Astrocyte of the hippocampus (primary cell): ENCODE results near the gene PLCL2.

Experiments used
- DNase-seq: peaks from one replicate; pipeline ENCODE4 v3.0.0; 2011; ENCODE audit warnings: low read depth, low spot score

The PLCL2 gene

DNA sequence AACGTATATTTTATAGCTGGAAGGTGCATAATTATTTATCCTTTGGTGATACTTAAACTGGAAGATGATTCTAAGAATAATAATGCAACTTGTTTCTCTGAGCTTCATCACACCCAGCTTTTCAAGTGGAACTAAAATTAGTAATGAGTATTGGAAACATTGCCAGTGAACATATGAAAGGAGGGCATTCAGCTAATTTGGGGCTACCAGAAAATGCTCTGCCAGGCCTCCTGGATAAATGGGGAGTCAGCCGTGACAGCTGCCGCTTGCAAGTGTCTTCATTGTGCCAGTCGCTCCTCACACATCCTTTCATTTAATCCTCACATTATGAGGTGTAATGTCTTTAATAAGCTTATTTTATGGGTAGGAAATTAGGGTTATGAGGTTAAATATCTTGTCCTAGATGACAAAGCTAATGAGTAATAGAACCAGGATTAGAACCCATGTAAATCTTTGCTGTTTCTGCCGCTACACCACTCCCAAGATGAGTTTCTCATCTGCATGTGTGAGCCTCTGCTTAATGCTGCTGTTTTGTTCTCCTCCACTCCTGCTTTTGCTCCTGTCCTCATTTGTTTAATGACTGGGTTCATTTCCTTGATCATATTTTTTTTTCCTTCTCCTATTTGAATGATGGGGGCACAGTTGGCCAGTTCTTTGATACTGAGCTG, 155.7 kb downstream of the PLCL2 start:
- no peak for DNase-seq

DNA sequence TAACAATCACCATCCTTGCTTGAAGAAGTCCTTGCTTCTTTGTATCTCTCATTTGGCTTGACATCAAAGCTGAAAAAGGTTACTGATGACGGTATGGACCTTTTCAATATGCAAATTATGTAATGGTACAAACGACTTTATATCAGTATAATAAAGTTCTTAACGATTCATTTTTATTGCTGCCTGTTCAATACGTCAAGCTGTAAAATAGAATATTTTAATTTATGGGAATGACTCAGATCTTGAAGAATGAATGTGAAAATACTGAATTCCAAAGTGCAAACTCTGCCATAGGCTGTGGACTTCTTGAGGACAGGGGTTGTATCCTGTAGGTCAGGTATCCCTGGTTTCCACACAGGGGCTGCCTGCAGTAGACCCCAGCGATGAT, 156.2 kb downstream of the PLCL2 start:
- DNase-seq, result peak; percentile 36

DNA sequence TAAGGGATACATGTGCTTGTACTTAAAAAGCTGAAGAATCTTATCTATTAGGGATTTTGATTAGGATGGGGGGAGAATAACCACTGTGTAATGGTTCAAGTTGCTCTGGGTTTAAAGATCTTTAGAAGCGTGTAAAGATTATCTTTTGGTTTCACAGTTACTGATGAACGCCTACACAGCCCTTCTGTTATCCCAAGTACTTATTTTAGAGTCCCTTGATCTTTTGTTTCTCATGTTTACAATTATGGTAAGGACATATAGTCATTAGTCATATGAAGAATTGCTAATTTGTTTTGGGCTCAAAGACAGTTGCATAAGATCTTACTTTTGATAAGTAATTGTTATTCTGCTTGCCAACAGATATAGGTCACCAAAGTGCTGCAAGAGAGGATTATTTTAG, 160.1 kb downstream of the PLCL2 start:
- DNase-seq, result no peak

DNA sequence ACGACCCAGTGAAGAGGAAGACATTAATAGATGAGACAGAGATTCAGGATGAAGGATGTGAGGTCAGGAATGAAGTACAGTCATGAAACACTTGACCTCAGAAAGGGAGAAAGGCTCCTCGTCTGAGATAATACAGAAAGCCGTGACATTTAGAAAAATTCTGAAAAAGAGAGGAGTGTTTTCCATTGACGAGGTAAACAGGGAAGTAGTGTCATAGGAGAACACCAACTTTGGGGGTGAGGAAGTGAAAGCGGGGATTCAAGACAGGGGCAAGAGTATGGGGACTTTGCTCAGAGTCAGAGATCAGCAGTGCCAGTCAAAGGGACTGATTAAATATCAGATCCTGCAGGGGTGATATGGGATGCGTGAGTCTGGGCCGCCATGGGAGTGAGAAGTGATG, 160.9 kb downstream of the PLCL2 start:
- no peak for DNase-seq

DNA sequence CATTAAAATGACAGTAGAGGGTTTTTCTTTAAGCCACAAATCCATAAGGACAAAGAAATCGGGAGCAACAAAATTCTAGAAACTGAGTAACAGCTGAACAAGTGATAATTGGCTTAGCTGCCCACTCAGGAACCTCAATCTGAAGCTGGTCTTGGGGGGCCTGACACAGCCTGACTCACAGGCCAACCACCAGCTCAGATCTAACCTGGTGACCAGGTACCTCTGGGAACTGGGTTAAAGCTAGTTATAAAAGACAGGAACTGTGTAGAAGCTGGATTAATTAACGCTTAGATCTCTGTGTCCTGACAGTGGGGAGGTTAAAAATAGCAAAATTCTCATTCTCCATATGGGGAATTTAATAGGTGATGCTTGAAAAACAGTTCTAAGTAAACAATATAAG, 161.9 kb downstream of the PLCL2 start:
- no peak for DNase-seq

DNA sequence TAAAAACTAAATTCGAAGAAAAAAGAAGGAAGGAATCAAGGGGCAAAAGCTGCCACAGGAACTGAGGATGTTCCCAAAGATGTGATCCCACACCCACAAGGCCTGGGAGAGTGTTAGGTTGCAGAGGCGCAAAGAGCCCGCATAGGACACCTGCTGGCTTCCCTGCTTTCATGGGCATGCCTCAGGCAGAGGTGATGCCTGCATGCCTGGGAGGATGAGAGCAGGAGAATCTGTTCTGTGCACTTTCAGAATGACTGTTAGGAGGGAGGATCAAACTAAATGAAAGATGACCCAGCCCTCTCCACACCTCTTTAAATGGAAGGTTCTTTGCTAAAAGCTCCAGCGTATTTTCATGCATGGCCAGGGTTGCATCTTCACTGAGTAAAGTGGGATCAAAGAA, 162.4 kb downstream of the PLCL2 start:
- no peak for DNase-seq

DNA sequence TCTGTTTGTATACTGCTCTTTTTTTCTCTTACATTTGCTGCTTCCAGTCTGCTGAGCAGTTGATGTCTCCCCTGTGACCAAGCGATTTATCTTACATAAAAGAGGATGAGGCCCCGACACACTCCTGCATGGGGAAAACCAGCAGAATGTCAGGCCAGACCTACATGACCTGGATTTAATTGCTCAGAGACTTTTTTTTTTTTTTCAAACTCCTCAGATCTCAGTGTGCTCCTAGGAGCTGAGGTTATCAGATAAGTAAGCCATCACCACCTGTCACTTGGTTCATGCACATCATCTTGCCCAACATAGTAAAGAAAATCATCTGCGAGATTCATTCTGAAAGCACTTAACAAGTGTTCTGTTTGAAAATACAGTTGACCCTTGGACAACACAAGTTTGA, 163.1 kb downstream of the PLCL2 start:
- no peak for DNase-seq

DNA sequence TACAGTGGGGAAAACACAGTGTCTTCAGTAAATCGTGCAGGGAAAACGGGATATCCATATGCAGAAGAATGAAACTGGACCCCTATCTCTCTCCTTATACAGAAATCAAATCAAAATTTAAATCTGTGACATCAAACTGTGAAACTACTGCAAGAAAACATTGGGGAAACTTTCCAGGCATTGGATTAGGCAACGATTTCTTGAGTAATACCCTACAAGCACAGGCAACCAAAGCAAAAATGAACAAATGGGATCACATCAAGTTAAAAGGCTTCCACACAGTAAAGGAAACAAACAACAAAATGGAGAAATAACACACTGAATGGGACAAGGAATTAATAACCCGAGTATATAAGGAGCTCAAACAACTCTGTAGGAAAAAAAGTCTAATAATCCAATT, 165.3 kb downstream of the PLCL2 start:
- no peak for DNase-seq

DNA sequence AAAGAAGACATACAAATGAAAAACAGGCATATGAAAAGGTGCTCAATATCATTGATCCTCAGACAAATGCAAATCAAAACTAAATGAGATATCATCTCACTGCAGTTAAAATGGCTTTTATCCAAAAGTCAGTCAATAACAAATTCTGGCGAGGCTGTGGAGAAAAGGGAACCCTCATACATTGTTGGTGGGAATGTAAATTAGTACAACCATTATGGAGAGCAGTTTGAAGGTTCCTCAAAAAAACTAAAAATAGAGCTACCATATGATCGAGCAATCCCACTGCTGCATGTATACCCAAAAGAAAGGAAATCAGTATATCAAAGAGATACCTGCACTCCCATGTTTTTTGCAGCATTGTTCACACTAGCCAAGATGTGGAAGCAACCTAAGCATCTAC, 165.8 kb downstream of the PLCL2 start:
- DNase-seq, result no peak

DNA sequence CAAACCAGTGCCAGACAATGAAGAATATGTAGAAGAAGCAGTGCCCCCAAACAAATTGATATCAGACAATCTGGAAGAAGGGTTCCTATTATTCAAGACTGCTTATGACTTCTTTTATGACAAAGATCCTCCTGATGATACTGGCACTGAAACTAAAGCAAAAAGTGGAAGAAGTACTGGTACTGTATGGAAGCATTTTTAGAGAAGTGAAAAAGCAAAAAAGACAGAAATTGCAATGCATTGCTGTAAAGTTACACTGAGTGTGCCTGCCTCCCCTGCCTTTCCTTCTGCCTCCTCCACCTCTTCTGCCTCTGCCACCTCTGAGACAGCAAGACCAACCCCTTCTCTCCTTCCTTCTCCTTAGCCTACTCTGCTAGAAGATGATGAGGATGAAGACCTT, 167.6 kb downstream of the PLCL2 start:
- no peak for DNase-seq

DNA sequence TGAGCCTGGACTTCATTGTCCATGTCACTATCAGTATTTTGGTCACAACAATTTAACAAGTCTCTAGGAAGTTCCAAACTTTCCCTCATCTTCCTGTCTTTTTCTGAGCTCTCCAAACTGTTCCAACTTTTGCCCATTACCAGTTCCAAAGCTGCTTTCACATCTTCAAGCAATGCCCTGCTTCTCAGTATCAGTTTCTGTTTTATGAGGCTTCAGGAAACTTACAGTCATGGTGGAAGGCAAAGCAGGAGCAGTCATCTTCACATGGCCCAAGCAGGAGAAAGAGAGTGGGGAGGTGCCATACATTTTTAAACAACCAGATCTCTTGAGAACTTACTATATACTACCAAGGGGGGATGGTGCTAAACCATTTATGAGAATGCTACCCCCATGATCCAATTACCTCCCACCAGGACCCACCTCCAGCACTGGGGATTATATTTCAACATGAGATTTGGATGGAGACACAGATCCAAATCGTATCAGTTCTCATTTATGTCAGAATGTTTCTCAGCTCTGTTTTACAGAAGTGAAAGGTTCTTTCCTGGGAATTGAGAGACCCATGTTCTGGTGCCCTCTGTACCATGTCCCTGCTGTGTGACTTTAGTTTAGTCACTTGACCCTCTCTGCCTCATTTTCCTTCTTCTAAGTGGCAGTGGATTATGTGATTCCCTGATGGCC, 169.7 kb downstream of the PLCL2 start:
- DNase-seq, result no peak

DNA sequence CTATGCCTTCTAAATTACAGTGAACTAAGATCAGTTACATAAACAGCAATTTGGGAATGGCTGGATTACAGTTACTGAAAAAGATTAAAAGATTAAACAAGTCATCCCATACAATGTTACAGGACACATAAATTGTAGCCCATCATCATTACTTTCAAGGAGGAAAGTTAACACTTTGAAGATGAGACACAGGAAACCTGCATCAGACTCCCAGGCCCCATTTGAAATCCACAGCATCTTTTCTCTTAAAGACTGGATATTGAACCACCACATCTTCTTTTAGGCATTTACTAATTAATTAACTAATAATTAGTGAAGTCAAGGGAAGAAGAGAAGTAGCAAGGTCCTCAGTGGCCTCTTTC, 170.2 kb downstream of the PLCL2 start:
- DNase-seq, result no peak

DNA sequence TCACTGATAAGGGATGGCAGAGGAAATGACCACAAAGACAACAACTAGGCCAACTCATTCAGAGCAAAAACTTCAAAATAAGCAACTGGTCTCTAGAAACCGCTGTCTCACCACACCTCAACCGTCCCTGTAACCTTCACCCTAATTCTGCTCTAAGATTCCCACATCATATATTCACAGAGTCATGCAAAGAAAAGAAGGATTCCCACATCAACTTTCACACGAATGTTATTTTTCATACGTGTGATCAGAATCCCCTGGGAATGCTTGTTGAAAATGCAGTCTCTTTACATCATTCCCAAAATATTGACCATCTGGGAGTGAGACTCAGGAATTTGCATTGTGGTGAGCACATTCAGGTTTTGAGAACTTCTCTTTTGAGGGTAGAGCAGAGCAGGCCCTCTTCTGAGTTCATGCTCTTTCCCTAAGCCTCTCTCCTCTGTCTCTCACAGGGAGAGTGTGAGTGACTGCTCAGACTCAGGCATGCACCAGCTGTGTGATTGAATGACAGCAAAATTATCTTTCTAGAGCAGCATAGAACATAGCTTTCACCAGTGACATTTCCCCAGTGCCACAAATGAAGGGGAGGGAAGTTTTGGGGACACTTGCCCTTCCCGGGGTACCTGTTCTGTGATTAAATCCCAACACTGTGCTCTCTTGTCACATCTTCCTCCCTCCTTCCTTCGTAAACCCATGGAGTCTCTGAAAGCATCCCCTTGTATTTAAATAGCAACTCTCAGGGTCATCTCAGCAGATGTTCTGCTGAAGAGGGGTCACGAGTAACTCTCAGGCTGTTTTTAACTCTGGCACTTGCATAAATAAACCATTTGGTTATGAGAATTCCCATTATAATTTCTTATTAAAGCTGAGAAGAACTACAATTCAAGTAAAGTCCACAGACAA, 170.9 kb downstream of the PLCL2 start:
- DNase-seq, result no peak

DNA sequence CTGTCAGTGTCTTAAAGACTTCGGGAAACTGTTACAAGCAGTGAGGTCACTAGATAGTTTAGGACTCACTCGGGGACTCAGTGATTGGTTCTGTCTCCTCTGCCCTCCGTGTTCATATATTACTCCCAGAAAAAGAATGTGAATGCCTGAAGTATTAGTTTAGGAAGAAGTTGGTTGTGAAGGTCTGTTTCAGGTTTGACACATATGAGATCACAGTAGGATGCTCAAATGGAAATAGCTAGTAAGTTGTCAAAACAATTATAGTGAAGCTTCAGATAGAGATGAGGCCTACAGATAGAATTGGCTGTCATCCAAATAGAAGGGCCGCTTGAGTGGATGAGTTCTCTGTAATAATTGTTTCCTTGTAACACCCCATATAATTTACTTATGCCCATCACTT, 172.6 kb downstream of the PLCL2 start:
- DNase-seq, result no peak

DNA sequence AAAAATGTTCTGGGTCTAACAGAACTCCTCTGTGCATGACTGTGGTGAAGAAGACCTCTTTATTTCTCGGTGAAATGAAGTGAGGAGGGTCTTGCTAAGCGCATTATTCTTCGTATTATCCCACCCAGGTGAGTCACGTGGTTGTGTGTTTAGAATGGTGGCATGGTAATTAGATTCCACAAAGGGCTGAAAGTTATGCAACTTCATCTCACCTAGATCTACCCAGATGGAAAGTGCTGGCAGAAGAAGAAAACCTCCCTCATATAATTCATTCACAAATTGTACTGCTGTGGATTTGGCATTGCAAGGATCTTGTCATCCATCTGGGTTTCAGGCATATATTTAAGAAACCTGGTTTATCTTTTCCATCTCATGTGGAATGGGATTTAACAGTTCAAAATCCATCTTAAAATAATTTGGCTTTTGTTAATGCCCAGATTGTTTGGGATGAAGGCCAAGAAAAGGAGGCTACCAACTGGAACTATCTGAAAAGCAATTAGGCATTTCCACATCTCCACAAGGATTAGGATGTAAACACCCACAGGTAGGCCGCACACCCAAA, 175.3 kb downstream of the PLCL2 start:
- no peak for DNase-seq

DNA sequence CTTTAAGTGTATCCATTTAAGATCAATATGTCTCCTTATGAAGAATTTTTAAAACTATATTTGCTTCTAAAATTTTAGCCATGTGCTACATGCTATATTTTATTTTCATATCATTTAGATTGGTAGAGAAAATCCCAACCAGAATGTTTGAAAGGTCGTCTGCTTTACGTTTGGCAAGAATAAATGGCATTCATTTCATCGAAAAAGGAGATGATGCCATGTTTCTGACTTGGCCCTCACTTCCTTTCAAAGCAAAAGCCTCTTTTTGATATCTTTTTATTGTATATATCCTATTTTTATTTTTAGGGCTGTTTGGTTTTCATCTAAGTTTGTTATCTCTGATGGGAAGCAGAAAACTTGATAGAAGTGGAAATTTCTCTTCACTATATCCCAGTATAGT, 176.2 kb downstream of the PLCL2 start:
- no peak for DNase-seq

DNA sequence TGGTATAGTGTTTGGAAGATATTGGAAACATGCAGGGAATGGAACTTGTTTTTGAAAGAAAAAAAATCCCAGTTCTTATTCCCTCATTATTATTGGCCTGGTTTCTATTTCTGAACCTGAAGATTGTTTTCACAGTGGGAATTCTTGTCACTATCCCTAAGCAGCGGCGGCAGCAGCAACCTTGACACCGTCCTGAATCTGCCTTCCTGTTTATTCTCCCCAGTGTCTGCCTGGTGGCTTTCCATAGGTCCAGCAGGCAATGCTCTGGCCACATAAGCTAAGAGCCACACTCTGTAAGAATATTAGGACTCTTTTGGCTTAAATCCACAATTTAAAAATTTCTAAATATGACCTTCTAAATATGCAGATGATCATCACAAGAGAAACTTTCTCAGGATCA, 178.0 kb downstream of the PLCL2 start:
- DNase-seq, result no peak

DNA sequence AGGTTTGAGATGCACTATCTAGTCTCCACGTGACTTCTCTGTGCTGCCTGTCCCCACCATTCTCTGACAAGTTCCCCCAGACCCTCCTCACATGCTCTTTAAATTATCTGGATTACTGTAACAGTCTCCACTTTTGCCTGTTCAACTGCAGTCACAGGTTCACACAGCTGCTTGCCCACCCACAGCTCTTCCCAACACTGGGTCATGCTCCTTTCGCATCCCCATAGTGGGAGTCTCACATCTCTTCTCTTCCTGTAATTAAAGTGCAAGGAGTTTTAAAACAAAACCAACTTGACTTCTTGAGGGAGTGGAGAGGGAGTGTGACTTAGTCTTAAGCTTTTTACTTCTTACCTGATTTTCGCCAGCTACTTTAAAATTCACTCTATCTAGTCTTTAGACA, 178.8 kb downstream of the PLCL2 start:
- DNase-seq, result no peak

DNA sequence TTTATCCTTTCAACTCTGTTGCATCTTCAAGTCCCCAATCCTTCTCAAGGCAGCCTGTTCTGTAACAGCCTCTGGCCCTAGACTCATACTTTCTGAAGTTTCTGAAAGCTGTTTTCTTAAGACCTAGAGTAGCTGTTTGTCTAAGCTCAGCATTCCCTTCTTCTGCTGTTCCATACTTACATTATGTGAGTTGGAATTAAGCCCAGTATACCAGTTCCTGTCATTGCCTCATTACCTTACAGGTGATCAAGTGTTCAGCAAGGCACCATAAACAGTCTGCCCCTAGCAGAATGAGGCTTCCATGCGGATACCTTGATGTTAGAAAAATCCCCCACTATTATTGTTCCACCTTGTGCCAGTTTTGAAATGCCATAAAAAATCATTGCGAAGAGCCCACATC, 180.6 kb downstream of the PLCL2 start:
- DNase-seq, result no peak

DNA sequence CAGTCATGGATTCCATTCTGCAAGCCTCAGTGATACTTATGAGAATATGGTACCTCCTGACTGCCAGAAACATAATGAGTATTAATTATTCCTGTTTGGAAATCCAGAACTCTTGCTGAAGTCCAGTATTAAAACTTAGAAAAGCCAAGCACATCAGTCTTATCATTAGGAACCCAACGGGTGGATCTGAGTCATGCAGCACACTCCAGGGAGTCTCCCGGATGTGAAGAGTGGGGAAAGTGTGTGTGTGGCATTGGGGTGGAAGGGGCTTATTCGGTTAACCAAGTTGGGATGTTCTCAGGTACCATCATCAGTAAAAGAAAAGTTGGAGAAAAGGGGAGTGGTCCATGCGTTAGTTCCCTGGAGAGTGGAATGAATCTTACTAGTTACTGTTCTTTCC, 181.1 kb downstream of the PLCL2 start:
- DNase-seq, result no peak

DNA sequence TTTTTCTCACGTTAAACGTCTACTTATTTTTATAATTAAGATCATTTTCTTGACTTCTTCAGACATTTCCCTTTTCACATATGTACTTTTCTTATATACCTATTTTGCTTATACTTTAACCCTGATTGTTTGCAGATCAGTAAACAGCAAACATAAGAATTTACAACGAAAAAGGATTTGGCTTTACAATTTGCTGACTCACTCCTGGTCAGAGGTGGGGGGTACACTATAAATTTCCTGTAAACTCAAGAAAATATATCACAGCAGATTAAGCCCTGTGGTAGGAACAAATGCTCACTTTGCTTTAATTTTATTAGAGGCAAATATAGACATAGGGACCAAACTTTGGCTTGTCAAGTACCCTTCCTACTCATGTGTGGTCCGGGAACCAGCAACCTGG, 185.0 kb downstream of the PLCL2 start:
- DNase-seq, result no peak

DNA sequence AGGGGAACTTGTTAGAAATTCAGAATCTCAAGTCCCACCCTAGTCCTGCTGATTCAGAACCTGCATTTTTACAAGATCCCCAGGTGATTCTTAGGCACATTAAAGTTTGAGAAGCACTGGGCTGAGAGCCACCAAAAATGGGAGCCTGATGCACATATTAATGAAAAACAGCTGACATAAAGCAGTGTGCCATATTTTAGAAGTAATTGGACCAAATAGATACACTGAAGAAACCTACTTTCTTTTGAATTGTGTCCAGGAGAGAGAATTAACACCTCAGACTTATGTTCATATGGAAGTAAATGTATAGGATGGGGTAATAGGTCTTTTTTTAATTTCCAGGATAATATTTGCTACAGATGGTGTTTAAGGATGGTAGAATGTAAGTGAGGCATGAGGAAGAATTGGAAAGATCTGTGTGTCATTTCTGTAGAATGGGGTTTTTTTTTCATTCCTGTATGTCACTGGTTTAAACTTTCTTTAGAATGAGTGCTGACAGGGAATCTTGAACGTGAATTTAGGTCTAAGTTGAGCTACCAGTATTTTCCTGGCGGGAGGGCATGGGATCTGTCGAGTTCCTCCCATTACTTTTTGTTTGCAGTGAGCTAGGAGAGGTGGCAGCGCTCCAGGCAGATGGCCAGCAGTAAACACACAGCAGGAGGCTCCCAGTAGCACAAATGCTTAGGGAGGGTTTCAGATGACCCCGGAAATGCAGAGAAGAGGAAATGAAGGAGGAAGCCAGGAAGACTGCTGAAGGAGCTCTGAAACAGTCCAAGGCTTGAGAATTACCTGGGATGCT, 185.6 kb downstream of the PLCL2 start:
- peak; percentile 50 for DNase-seq
